T-helper 2 cell treated with Interferon-gamma antibody and Interleukin-4, amounts not matched to agents 100 ng/mL and 5 ng/mL, for 36 hours (primary cell): Measurements from ENCODE around the gene P3H2. TPM values are rescaled to one million over a fixed set of nuclear protein-coding genes. Genes with fewer than 3 reads are reported as not detected.
"Not testable (repeated sequence)": the region's sequence is repeated elsewhere in the genome, so short reads cannot be mapped to it uniquely, and the experiment has no call there.

Experiments
- intact Hi-C: fragments of 100-400 bp; cut with micrococcal nuclease; formaldehyde crosslinking; loops from one replicate; pipeline ENCODE4 v1.15.1; 2023
- total RNA-seq: library from RNA; stranded (reverse); gene quantifications from 2 replicates; pipeline ENCODE4 v1.2.3, GENCODE V29; 2022

The P3H2 gene
- total RNA-seq, 1 donor from 2014 or later = not detected

- intact Hi-C loops = no loop called here
These were observed 134.7 kb downstream of the P3H2 start for GRCh38 chr3:189985948-189986347.

- intact Hi-C loops = no loop called here
These were observed 137.1 kb downstream of the P3H2 start for GRCh38 chr3:189983612-189984011.

- intact Hi-C loops = no loop called here
These were observed 138.3 kb downstream of the P3H2 start for GRCh38 chr3:189982321-189982945.

GRCh38 chr3:189981668-189982067 is 139.0 kb downstream of the P3H2 start:
- intact Hi-C loops = no loop called here

GRCh38 chr3:189978753-189979152 is 141.9 kb downstream of the P3H2 start:
- intact Hi-C loops = no loop called here

GRCh38 chr3:189977174-189977573 is 143.5 kb downstream of the P3H2 start:
- intact Hi-C loops = no loop called here

- intact Hi-C loops = no loop called here
These were observed 145.2 kb downstream of the P3H2 start for GRCh38 chr3:189975391-189975990.

- intact Hi-C loops = no loop called here
These were observed 146.3 kb downstream of the P3H2 start for GRCh38 chr3:189974359-189974758.

GRCh38 chr3:189967254-189967865 is 153.3 kb downstream of the P3H2 start:
- intact Hi-C loops = loop anchor here (1.0 kb wide), 3 partner anchors 235 to 457 kb away; partner anchors contain the start of gene CLDN1

- intact Hi-C loops = loop anchor here (1.0 kb wide), 3 partner anchors 235 to 457 kb away; partner anchors contain the start of gene CLDN1
These were observed 153.9 kb downstream of the P3H2 start for GRCh38 chr3:189966843-189967242.

GRCh38 chr3:189964623-189965332 is 155.9 kb downstream of the P3H2 start:
- intact Hi-C loops = no loop called here

- intact Hi-C loops = no loop called here
These were observed 158.2 kb downstream of the P3H2 start for GRCh38 chr3:189962466-189962865.

GRCh38 chr3:189961522-189962161 is 159.1 kb downstream of the P3H2 start:
- intact Hi-C loops = no loop called here

- intact Hi-C loops = not testable (repeated sequence)
These were observed 159.6 kb downstream of the P3H2 start for GRCh38 chr3:189961086-189961485.

GRCh38 chr3:189954733-189955665 is 165.7 kb downstream of the P3H2 start:
- intact Hi-C loops = no loop called here

- intact Hi-C loops = no loop called here
These were observed 167.1 kb downstream of the P3H2 start for GRCh38 chr3:189953551-189953950.

- intact Hi-C loops = no loop called here
These were observed 168.4 kb downstream of the P3H2 start for GRCh38 chr3:189952272-189952671.

- intact Hi-C loops = no loop called here
These were observed 170.4 kb downstream of the P3H2 start for GRCh38 chr3:189950258-189950657.

- intact Hi-C loops = loop anchor here (5.0 to 10.0 kb wide), 2 partner anchors 385 to 802 kb away; no protein-coding TSS in a partner anchor
These were observed 171.1 kb downstream of the P3H2 start for GRCh38 chr3:189949580-189949979.

GRCh38 chr3:189948724-189949045 is 172.0 kb downstream of the P3H2 start:
- intact Hi-C loops = loop anchor here (1.0 to 10.0 kb wide), 3 partner anchors 384 to 801 kb away; no protein-coding TSS in a partner anchor
